CD4-positive, alpha-beta T cell treated with Interleukin-17A for 1 hour (primary cell): ENCODE data around the gene BCLAF1.
A peak's percentile ranks its signal among the peaks of the same experiment; 100 is the strongest.

Experiments used
- DNase-seq: peaks from one replicate; pipeline ENCODE4 v3.0.0-alpha.2; 2020

BCLAF1 gene, protein sequence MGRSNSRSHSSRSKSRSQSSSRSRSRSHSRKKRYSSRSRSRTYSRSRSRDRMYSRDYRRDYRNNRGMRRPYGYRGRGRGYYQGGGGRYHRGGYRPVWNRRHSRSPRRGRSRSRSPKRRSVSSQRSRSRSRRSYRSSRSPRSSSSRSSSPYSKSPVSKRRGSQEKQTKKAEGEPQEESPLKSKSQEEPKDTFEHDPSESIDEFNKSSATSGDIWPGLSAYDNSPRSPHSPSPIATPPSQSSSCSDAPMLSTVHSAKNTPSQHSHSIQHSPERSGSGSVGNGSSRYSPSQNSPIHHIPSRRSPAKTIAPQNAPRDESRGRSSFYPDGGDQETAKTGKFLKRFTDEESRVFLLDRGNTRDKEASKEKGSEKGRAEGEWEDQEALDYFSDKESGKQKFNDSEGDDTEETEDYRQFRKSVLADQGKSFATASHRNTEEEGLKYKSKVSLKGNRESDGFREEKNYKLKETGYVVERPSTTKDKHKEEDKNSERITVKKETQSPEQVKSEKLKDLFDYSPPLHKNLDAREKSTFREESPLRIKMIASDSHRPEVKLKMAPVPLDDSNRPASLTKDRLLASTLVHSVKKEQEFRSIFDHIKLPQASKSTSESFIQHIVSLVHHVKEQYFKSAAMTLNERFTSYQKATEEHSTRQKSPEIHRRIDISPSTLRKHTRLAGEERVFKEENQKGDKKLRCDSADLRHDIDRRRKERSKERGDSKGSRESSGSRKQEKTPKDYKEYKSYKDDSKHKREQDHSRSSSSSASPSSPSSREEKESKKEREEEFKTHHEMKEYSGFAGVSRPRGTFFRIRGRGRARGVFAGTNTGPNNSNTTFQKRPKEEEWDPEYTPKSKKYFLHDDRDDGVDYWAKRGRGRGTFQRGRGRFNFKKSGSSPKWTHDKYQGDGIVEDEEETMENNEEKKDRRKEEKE

DNA sequence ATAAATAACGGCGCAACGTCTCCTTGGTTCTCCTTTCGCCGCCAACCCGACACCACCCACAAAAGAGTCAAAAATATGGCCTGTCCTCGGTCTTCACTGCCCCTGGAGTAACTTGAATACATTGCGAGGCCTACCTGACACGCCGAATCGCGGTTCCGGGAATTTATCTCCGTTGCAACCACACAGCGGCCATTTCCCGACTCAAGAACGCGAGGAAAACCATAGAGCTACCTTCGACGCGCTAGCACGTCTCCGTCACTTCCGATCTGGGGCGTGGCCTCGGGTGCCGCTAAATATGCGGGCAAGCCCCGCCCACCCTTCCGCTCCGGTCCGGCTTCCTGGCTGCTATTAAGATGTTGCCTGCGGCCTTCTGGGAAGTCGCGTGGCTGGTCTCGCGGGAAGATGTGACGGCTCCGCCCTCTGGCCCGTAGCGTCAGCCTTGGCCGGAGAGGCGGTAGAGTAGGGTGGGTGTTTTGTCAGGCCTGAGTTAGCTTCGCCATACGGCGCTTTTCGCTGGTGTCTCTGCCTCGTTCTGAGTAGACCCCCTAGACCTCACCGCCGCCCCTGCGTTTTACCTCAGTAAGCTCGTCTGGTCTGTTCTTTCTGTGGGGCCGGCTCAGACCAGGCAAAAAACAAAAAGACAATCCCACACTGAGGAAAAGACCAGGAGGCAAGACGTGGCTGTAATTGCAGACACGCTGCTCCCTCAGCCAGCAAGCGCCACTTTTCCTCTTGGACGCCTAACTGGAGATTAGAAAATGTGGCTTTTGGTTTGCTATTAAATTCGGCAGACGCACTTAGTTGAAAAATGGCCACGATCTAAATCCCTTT is at the start of gene BCLAF1:
TSS of gene BCLAF1 (minus strand) at position 268 of the 831 bp plus-strand sequence. CDS start 9,980 bp downstream, outside the sequence.
- peak; percentile 100 for DNase-seq

DNA sequence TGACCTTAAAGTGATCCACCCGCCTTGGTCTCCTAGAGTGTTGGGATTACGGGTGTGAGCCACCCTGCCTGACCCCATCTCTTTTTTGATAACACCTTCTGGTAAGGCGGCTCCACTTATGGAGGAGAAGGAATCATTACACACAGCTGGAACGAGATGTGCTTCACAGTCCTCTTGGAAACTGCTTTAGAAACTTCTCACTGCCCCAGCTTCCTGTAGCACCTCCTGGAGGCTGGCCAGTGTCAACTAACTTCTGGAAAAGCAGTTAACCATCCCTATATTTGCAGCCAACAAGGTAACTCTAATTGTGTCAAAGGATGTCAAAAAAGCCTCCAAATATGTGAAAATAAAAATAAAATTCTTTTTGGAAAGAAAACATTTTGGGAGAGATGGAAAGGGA is 48.8 kb upstream of the BCLAF1 start:
- DNase-seq = no peak

DNA sequence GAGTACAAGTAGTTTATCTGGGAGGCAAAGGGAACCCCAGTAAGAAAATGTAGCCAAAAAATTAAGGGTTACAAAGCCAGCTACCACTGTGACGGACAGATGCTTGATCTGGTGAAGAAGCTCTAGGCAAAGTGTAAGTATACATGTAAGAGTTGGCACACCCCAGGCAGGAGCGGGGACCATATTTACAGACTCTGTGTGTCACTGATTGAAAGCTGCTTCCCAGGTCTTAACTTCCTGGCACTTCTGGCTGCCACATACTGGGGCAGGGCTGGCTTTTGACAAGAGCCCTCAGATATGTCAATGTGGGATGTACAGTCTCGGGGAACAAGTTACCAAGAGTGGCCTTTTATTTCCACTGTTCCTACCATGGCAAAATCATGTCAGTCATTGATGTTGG is 48.0 kb upstream of the BCLAF1 start:
- DNase-seq = no peak

DNA sequence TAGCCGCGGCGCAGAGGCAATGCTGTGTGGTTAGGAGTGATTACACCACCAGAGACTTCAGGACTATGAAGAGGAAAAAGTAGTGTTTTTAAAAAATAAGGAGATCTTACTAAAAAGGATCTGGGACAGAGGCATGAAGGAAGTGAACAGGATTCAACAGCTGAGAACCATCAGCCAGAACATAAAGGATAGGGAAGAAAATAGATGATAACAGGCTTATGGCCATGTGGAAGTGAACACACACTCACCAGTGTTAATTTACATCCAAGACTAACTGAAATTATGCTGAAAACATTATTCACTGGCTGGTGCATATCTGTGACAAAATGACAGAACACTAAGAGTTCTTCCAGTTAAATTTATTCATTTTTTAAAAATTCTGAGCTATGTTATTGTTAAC is 47.5 kb upstream of the BCLAF1 start:
- DNase-seq = no peak

DNA sequence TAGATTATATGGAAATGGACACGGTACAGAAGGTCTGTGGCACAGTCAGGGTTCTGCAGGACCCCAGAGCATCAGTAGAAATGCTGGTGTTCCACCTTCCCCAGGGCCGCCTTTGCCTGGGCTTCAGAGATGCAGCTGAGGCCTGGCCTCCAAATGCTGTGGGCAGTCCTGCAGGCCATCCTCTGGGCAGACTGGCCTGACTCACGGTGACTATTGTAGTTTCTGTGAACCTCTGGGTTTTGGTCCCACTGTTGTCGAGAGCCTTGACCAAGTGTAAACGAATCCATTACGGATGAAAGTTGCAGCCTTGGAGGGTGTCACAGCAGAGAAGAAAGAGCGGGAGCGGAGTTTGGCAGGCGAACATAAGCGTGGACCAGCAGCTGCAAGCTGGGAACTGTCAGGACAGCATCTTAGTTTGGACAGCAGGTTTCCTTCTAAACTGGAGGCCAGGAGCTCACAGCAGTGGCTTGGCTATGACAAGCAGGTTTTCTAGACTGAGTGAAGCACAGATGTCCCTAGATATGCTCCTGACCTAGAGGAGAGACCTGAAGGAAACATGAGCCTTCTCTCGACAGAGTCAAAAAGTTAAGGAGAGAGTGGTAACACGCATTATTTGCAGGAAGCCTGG is 46.2 kb upstream of the BCLAF1 start:
- DNase-seq = no peak

DNA sequence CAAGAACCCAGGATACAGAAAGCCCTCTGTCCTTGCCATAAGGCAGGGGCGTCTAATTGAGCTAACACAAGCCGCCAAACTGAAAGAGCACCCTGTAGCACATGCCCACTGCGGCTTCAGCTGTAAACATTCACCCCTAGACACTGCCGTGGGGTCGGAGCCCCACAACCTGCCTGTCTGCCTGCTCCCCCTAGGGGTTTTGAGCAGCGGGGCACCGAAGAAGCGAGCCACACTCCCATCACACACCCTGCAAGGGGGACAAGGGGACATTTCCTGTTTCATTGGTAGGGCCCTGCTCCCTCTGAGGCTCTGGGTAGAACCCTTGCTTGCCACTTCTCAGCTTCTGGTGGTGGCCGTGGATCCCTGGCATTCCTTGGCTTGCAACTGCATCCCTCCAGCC is 45.2 kb upstream of the BCLAF1 start:
- DNase-seq = no peak

DNA sequence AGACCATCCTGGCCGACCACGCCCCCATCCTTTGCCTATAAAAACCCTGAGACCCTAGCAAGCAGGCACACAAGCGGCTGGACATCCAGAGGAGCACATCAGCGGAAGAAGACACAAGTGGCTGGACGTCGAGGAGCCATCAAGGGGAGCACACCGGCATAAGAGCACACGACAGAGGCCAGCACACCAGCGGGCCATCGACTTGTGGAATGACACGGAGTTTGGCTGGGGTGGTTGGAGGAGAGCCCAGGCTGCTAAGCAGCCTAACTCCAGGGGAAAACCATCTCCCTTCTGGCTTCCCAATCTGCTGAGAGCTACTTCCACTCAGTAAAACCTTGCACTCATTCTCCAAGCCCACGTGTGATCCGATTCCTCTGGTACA is 44.8 kb upstream of the BCLAF1 start:
- no peak for DNase-seq

DNA sequence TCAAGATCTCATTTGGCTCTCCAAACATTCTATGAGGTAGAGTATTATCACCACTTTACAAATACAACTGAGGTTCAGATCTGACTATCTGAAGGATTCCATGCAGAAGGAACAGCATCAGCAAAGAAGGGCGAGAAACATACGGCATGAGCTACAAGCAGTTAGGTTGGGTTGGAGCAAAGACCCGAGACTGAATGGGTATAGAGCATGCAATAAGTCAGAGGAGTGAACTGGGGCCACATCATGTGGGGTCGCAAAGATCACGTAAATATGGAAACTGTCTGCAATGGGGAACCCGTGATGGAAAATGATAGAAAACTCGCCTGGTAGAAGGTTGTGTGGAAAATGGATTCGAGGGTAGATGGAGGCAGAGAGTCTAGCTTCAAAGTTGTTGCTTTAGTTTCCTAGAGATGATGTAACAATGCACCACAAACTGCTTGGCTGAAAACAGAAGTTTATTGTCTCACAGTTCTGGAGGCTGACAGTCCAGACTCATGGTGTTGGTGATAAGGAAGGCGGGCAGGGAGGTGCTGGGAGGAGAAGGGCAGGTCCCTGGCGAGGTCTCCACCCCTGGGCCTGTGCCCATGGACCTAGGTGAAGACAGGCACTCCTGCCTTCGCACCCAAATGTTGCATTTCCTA is 44.3 kb upstream of the BCLAF1 start:
- DNase-seq = no peak

DNA sequence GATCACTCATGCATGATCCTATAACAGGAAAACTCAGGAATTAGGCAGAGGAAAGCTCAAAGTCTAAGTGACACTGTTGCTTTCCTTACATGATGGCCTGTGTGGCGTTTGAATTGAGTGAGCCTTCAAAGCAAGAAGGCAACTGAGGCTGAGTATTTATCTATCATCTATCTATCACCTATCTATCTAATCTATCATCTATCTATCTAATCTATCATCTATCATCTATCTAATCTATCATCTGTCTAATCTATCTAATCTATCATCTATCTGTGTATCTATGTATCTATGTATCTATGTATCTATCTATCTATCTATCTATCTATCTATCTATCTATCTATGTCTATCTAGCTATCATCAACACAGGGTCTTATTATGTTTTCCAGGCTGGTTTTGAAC is 41.8 kb upstream of the BCLAF1 start:
- DNase-seq = no peak

DNA sequence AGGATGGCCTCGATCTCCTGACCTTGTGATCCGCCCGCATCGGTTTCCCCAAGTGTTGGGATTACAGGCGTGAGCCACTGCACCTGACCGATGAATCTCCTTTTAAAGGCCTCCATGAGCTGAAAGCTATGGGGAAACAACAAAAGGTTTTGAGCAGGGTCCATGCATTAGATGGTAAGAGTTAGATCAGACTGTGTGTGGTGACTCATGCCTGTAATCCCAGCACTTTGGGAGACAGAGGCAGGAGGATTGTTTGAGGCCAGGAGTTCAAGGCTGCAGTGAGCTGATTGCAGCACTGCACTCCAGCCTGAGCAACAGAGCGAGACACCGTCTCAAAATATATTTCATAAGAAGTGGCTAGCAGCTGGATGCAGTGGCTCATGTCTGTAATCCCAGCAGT is 41.0 kb upstream of the BCLAF1 start:
- DNase-seq = no peak

DNA sequence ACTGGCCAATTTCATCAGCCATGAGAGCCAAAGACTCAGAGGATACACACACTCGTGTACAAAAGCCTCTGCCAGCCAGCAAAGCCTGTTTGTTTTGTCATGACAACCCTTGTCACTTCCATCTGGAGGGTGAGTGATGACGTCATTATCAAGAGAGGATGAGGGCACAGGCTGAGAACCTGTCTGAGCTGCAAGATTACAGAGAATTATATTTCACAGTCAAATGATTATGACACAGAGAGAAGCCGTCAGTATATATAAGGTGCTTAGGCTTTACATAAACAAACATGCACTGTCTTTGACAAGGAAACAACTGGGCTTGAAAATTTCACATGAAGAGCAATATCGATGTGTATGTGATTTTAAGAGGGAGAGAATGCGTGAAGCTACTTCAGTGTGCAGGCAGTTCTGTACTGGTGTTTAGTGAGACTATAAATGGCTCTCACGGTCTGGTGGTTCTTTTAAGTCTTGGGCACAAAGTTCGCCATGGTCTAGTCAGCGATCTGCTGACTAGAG is 36.5 kb upstream of the BCLAF1 start:
- no peak for DNase-seq

DNA sequence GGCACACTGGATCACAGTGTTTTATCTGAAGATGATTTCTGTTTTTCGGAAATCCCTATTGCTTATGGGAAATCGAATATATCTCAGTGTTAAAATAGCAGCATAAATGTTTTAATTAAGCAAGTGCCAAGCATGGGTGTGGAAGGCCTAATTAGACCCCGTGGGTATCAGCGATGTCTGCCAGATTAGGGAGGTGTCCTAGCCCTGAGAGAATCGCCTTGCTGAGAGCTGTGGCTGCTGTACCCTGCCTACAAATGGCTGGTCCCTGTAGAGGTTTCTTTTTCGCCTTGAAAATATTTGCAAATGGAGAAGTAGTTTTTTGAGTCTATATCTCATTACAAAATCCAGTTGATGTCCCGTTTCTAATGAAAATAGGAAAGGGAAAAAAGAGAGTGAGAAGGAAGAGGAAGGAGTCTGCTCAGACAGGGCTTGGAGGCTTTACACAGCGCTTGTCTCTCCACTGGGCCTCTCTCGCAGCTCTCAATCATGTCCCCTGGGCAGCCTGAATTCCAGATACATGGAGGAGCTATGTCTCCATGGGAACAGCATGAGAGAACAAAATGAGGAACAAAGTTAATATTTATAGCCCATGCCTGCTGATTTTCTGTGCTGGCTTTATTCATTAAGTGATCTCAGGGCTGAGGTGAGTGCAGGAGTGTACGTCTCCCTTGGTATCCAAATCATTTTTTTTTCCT is 35.2 kb upstream of the BCLAF1 start:
- no peak for DNase-seq

DNA sequence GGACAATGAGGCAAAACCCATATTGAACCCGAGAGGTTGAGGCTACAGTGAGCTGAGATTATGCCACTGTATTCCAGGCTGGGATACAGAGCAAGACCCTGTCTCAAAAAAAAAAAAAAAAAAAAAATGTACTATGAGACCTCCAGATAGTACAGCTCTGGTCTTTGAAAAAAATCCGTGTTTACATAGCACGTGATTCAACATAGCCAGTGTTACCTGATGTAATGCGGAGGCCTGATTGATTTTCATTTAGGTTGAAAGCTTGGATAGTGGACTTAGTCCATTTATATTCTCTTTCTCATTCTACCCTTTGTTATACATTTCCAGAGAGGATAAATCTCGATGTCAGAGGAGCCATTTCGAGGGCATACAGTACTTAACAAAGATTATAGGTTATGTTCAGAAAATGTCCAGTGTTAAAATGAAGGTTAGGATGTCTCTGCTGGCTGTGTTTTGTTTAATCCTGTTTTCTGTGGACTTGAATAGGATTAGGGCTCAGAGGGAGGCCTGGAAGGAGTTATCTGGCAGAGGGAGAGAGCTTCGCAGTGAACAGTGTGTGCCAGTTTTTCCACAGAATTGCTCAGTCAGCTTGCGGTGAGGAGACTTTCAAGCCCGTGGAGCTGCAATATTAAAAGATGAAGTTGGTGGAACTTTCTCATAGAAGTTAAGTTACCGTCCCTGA is 33.9 kb upstream of the BCLAF1 start:
- no peak for DNase-seq

DNA sequence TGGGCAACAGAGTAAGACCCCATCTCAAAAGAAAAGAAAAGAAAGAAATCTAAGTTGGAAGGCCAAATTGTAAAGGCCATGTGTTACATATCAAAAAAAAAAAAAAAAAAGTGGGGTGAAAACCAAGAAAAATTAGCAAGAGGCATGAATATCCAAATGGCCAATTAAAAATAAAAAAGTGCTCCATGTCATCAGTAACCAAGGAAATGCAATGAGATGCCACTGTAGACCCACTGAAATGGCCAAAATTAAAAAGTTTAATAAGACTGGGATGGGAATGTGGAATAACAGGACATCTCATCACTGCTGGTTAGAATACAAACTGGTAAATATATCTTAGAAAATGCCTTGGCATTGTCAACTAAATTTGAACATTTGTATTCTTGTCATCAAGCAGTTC is 30.1 kb upstream of the BCLAF1 start:
- DNase-seq = no peak

DNA sequence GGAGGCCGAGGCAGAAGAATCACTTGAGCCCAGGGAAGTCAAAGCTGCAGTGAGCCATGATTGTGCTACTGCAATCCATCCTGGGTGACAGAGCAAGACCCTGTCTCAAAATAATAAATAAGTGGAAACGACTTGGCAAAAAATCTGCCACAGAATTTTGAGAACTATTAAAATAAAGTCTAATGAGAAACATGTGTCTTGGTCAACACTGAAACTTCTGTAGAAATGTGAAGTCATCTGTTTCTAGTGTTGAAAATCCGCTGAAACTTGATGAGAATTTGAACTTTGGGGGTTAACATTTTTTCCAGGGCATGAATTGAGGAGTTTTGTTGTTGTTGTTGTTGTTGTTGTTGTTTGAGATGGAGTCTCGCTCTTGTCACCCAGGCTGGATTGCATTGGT is 29.0 kb upstream of the BCLAF1 start:
- no peak for DNase-seq

DNA sequence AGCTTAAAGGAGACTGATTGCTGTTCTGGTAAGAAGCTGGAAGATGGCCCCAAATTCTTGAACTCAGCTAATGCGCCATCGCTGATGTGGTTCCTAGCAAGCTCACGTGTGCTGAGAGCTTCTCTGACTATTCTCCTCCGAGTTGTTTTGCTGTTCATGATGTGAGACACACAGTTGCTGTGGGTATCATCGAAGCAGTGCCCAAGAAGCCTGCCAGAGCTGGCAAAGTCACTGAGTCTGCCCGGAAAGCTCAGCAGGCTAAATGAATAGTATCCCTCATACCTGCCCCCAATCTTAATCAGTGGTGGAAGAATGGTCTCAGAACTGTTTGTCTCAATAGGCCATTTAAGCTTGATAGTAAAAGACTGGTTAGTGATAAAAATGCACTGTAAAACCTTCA is 28.3 kb upstream of the BCLAF1 start:
- DNase-seq = no peak

DNA sequence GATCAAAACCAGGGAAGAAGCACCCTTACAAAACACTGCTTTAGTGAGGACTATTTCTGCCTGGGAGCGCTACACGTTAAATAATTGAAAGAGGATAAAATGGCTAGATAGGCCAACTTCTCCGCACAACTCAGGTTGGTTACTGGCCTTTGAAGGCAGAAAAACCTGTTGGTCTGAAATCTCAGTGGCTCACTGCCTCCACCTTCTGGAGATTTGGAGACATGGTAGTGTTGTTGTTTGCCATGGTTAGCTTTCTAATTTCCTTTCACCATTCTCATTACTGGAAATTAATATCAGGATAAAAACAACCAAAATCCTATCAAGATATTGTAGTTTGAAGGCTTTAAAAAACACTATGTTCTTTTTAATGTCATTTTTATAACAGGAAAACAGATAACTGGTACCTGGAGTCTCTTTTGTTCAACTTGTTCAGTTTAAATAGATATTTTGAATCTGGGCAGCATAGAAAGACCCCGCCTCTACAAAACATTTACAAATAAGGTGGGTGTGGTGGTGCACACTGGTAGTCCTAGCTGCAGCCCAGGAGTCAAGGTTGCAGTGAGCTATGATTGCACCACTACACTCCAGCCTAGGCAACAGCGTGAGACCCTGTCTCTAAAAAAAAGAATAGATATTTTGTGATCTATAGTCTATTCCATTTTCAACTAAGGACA is 27.5 kb upstream of the BCLAF1 start:
- DNase-seq = peak; percentile 80

DNA sequence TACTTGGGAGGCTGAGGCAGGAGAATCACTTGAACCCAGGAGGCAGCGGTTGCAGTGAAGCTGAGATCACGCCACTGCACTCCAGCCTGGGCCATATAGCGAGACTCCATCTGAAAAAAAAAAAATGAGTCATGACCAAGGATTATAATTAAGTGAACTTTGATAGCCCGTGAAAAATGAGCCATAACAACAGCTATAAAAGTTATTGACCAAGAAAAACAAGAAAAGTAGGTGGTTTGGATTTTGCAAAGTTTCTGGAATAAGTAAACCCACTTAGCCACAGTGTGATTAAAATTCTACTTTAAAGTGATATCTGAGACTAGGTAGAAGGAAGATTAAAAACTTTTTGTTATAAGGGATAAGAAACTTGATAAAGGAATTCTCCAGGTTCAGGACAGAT is 25.9 kb upstream of the BCLAF1 start:
- no peak for DNase-seq

DNA sequence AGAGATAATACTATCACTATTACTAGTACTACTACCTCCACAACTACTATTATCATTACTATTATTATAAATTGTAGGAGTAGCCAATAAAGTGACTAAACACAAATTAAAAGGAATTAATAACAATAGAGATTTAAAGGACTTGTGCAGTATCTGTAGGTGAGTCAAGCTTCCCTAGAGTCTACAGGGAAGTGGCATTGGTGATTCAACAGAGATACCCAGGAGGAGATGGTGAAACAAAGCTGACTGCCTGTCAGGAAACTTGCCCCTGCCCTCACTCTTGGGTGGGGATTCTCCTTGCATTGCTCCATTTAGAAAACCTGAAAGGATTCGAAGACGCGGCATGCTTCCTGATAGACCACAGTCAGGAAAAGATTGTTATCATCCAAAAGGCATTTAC is 23.3 kb upstream of the BCLAF1 start:
- DNase-seq = no peak

DNA sequence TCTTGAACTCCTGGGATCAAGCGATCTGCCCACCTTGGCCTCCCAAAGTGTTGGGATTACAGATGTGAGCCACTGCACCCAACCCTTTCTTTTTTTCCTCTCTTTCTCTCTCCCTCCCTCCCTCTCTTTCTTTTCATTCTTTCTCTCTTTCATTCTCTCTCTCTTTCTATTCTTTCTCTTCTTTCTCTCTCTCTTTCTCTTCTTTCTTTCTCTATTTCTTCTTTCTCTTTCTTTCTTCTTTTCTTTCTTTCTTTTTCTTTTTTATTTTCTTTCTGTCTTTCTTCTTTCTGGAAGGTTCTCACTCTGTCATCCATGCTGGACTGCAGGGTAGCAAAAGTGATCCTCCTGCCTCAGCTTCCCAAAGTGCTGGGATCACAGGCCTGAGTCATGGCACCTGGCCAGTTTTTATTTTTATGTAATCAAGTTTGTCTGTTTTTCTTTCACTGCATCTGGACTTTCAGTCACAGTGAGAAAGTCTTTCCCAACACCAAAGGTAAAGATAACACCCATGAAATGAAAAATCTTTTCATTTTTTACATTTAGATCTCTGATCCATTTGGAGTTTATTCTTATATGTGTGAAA is 20.2 kb upstream of the BCLAF1 start:
- DNase-seq = no peak
